ENCODE results near the gene ALG12. TPM values are rescaled to one million over a fixed set of nuclear protein-coding genes. Genes with fewer than 3 reads are reported as not detected.
A peak's percentile ranks its signal among the peaks of the same experiment; 100 is the strongest.

The ALG12 gene
- total and polyA plus RNA-seq, 2 donors from 2014 or later = 27.2 to 28.4 TPM

- Histone ChIP-seq H3K4me3 (ENCODE audit: low read length in 3 of 3) (no peak overlapping the region), H3K9ac (ENCODE audit: low read length in 3 of 3) (no peak overlapping the region), H3K27ac (ENCODE audit: low read depth in 2 of 2, low read length in 2 of 2) (no peak overlapping the region), H3K9me3 (ENCODE audit: control insufficient read depth in 2 of 3, insufficient read depth in 1 of 3, low read length in 3 of 3) (no peaks in the 10 kb centered on the region), H3K4me1 (ENCODE audit: control insufficient read depth in 2 of 3, insufficient read depth in 2 of 3, low read depth in 1 of 3, low read length in 3 of 3) (peaks cover 0 to 7% (median 0%) of the 10 kb centered on the region in 3 donors), H3K36me3 (ENCODE audit: control insufficient read depth in 2 of 3, insufficient read depth in 3 of 3, low read length in 3 of 3) (peaks cover 0 to 9% (median 0%) of the 10 kb centered on the region in 3 donors), H3K27me3 (ENCODE audit: control insufficient read depth, insufficient read depth, low read length) (no peaks in the 10 kb centered on the region)
- FAIRE-seq = no peak
- intact Hi-C loops (cut with DNase I) = no loop called here
- DNase-seq = no peak
- TF ChIP-seq CTCF (IDR thresholded peaks at IDR 0.05; ENCODE audit: borderline replicate concordance, extremely low read depth, insufficient read depth) = no peak
Observed at GRCh38 chr22:49922484-49922883, 4.2 kb upstream of the ALG12 start.

- DNase-seq (peak in 1 of 5 donors; percentile 81), FAIRE-seq (no peak)
- Histone ChIP-seq H3K4me3 (ENCODE audit: low read length in 3 of 3) (no peak overlapping the region), H3K9me3 (ENCODE audit: control insufficient read depth in 2 of 3, insufficient read depth in 1 of 3, low read length in 3 of 3) (no peaks in the 10 kb centered on the region), H3K36me3 (ENCODE audit: control insufficient read depth in 2 of 3, insufficient read depth in 3 of 3, low read length in 3 of 3) (peaks cover 0 to 9% (median 0%) of the 10 kb centered on the region in 3 donors), H3K9ac (ENCODE audit: low read length in 3 of 3) (no peak overlapping the region), H3K4me1 (ENCODE audit: control insufficient read depth in 2 of 3, insufficient read depth in 2 of 3, low read depth in 1 of 3, low read length in 3 of 3) (peaks cover 0 to 10% (median 0%) of the 10 kb centered on the region in 3 donors), H3K27me3 (ENCODE audit: control insufficient read depth, insufficient read depth, low read length) (no peaks in the 10 kb centered on the region), H3K27ac (ENCODE audit: low read depth in 2 of 2, low read length in 2 of 2) (no peak overlapping the region)
- intact Hi-C loops (cut with DNase I) = no loop called here
- no peak for TF ChIP-seq CTCF (IDR thresholded peaks at IDR 0.05; ENCODE audit: borderline replicate concordance, extremely low read depth, insufficient read depth)
Observed at GRCh38 chr22:49921508-49922278, 3.5 kb upstream of the ALG12 start.

GRCh38 chr22:49920859-49921258 lies 2.6 kb upstream of the ALG12 start:
- H3K36me3 ChIP-seq (ENCODE audit: control insufficient read depth in 2 of 3, insufficient read depth in 3 of 3, low read length in 3 of 3) = peaks cover 0 to 9% (median 0%) of the 10 kb centered on the region in 3 donors

More at GRCh38 chr22:49920859-49921258, 2.6 kb upstream of the ALG12 start:
- no peaks in the 10 kb centered on the region for H3K9me3 ChIP-seq (ENCODE audit: control insufficient read depth in 2 of 3, insufficient read depth in 1 of 3, low read length in 3 of 3)
- H3K9ac ChIP-seq (ENCODE audit: low read length in 3 of 3) = no peak overlapping the region
- H3K27ac ChIP-seq (ENCODE audit: low read depth in 2 of 2, low read length in 2 of 2) = no peak overlapping the region
- H3K4me1 ChIP-seq (ENCODE audit: control insufficient read depth in 2 of 3, insufficient read depth in 2 of 3, low read depth in 1 of 3, low read length in 3 of 3) = peaks cover 0 to 10% (median 0%) of the 10 kb centered on the region in 3 donors
- intact Hi-C loops (cut with DNase I) = no loop called here
- no peak for DNase-seq
- no peak for TF ChIP-seq CTCF (IDR thresholded peaks at IDR 0.05; ENCODE audit: borderline replicate concordance, extremely low read depth, insufficient read depth)
- no peak for FAIRE-seq
- no peaks in the 10 kb centered on the region for H3K27me3 ChIP-seq (ENCODE audit: control insufficient read depth, insufficient read depth, low read length)
- no peak overlapping the region for H3K4me3 ChIP-seq (ENCODE audit: low read length in 3 of 3)
